ENCODE results near the gene FFAR2.

Gene FFAR2

GRCh38 chr19:35491836-35492360 is 43.8 kb downstream of the FFAR2 start:
- no peak for DNase-seq

- no peak for DNase-seq
These were observed 45.9 kb downstream of the FFAR2 start for GRCh38 chr19:35493971-35494370.

GRCh38 chr19:35495107-35496064 is 47.3 kb downstream of the FFAR2 start:
- no peak for DNase-seq

- DNase-seq, result no peak
These were observed 49.3 kb downstream of the FFAR2 start for GRCh38 chr19:35497406-35497805.

- DNase-seq, result no peak
These were observed 50.2 kb downstream of the FFAR2 start for GRCh38 chr19:35498220-35498619.

GRCh38 chr19:35498984-35499527 is 51.0 kb downstream of the FFAR2 start:
- DNase-seq, result no peak

GRCh38 chr19:35500611-35501010 is 52.6 kb downstream of the FFAR2 start:
- no peak for DNase-seq

All from SIG-M5 (cell line).